AG10803 (cell line): ENCODE results near the gene LITAFD.

Source experiments
- DNase-seq: peaks from one replicate; pipeline ENCODE4 v3.0.0; 2010; ENCODE audit warnings: low read depth
- H3K4me3 ChIP-seq: 2 replicates; pipeline ENCODE4 v1.5.1; 2011; ENCODE audit warnings: mild to moderate bottlenecking, low read length, control low read depth
- TF ChIP-seq, protein P1 (sequence below): conservative IDR thresholded peaks from 2 replicates; pipeline ENCODE4 v1.5.1; 2011; ENCODE audit warnings: mild to moderate bottlenecking, low read length, control low read depth, inconsistent platforms

LITAFD gene

DNA sequence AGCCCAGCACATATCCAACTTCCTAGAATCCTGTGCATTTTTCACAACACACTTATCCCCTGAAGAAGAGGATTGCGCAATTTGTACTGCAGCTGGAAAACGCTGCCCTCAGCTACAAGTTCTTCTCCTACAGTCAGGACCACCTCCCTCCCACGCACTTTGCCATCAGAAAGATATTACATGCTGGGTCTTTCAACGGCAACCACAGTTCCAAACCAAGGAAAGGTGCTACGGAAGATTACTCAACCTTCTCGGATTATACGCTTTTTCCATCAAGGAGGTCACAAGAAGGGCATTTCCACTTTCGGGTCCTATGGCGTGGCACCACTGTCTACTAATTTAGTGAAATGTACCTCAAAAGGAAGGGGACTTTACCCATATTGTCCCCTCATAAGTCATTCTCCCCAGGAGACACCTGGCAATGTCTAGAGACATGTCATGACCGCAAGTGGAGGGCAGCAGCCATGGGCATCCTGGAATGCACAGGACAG is 46.4 kb downstream of the LITAFD start:
- H3K4me3 ChIP-seq, result no peak overlapping the region

DNA sequence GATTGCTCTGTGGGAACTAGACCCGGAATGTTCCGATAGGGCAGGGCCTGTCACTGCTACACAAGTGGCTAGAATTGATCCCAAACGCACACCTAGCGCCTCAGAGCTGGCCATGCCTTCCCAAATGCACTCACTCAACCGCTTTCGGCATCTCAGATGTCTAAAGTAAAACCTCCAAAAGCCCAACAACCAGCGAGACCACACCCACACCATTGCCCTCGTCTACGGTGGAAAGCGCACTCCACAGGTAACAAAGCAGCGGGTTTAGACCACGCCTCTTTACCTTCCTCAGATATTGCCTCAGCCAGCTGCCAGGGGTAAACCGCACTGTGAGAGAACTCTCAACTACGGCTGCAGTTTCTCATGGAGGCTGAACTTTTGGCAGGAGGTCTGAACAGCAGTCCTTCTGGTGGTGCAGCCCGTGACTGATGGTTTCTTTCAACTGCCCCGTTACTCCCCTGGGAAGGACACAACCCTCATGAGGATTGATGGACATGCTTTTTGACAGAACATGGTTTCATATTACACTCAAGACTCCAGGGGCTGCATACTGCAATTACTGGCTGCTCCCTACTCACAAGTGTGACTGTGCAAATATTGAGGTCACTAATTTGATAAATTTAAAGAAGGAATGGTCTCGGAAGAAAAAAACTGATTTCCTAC is 47.1 kb downstream of the LITAFD start:
- TF ChIP-seq, protein P1, sequence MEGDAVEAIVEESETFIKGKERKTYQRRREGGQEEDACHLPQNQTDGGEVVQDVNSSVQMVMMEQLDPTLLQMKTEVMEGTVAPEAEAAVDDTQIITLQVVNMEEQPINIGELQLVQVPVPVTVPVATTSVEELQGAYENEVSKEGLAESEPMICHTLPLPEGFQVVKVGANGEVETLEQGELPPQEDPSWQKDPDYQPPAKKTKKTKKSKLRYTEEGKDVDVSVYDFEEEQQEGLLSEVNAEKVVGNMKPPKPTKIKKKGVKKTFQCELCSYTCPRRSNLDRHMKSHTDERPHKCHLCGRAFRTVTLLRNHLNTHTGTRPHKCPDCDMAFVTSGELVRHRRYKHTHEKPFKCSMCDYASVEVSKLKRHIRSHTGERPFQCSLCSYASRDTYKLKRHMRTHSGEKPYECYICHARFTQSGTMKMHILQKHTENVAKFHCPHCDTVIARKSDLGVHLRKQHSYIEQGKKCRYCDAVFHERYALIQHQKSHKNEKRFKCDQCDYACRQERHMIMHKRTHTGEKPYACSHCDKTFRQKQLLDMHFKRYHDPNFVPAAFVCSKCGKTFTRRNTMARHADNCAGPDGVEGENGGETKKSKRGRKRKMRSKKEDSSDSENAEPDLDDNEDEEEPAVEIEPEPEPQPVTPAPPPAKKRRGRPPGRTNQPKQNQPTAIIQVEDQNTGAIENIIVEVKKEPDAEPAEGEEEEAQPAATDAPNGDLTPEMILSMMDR, result no peak
- no peak overlapping the region for H3K4me3 ChIP-seq
- DNase-seq, result no peak

More for the DNA sequence above, 46.4 kb downstream of the LITAFD start:
- peak; percentile 21 for DNase-seq
- TF ChIP-seq, protein P1, result no peak

DNA sequence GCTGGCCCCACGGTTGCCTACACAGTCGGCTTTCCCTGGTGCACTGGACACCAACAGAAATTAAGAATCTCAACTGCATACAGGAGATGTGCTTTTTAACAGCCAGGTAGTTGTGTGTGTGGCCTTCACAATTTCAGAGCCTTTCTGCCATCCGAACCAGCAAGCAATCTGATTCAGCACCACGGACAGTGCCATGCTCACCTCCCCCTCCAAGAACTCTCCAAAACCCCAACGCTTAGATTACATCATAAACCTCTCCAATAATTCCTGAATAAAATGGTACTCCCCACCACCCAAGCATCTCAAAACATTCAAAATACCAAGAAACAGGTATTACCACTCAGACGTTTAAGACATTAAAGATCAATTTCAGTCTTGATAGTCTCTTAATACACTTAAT is 49.7 kb downstream of the LITAFD start:
- TF ChIP-seq, protein P1, result no peak
- DNase-seq, result peak; percentile 54
- H3K4me3 ChIP-seq, result no peak overlapping the region

DNA sequence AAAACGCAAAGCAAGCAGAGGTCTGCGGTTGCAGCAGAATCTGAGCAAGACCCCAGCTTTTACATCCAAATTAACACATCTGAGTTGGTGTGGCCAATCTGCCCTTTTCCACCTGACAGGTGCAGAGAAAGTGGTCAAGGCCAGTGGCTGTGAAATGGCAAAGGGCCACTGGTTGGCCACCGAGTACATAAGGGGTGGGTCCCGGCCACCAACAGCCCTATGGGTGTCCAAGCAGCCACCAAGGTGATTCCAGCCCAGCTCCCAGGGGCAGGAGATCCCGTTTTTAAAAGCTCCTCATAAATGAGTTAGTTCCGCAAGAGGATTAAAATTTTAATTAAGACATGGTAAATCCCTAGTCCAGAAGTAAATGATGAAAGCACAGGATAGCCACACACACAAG is 52.5 kb downstream of the LITAFD start:
- no peak overlapping the region for H3K4me3 ChIP-seq
- no peak for DNase-seq
- TF ChIP-seq, protein P1, result no peak
